Measurements from ENCODE around the gene USP20.
"Not testable (repeated sequence)": the region's sequence is repeated elsewhere in the genome, so short reads cannot be mapped to it uniquely, and the experiment has no call there.

USP20 gene

DNA sequence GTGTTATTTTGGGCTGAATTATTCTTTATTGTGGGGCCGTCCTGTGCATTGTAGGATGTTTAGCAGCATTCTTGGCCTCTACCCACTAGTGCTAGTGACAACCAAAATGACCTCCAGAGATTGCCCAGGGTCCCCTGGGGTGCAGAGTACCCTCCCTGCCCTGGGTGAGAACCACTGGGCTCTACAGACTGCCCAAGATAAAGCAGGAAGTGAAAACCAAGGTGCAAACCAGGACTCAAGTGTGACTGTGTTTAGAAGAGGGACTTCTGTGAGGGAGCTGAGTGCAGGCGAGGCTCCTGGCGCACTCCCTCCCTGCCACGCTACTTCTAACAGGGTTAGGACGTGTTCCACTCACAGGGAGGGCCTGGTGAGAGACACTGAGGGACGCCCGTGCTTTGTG is 41.6 kb downstream of the USP20 start:
- no peak for DNase-seq

DNA sequence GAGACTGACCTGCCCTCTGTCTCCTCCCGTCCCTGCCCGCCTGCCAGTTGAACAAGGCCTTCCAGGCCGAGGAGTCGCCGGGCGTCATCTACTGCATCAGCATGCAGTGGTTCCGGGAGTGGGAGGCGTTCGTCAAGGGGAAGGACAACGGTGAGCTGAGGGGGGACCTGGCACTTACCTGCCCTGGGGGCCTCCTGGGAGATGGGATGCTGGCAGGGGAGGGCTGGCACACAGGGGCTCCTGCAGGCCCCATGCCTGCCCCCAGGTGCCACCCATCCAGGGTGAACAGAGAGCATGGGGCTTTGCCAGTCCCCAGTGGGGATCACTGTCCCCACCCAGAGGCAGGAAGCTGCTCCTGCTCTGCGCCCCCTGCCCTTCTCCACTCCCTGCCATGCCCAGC is 43.0 kb downstream of the USP20 start:
- no peak for DNase-seq

DNA sequence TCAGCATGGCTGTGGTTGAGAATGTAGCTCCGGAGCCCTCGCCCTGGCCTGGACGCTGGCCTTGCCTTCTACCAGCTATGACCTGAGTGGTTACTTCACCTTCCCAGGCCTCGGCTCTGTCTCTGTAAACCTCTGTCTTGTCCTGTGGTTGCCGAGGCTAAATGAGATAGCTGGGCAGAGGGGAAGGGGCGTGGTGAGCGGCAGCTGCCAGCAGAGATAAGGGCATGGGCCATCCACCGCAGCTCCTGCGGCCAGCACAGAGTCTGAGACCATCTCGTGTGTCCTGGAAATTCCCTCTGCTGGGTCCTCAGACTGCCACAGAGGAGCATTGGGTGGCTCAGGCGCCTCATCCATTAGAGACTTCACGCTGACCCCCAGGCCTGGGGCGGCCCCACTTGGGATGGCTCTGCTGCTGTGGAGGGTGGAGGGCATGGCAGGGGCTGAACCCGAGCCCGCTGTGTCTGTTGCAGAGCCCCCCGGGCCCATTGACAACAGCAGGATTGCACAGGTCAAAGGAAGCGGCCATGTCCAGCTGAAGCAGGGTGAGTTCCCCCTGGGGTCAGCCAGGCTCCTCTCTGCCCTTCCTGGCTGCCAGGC is 43.9 kb downstream of the USP20 start:
- no peak for DNase-seq

DNA sequence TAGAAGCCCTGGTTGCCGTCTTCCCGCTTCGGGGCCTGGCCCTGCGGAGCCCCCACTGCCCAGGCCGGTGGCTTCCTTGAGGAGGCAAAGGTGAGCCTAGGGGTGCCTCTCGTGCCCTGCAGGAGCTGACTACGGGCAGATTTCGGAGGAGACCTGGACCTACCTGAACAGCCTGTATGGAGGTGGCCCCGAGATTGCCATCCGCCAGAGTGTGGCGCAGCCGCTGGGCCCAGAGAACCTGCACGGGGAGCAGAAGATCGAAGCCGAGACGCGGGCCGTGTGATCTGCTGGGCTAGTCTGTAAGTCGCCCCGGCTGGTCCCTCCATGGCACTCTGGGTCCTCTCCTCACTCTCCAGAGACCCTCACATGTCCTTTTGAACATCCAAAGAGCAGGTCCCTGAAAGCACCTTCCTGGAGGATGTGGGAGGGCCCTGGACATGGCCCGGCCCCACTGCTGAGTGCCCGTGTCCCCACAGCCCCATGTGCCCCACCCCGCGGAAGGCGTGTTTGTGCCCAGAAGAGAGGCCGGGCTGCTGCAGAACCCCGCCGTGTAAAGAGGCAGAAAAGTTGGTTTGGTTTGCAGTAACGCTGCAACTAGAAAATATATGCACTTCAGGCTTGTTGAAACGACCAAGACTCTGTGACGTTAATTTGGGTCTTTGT is 44.9 kb downstream of the USP20 start:
- DNase-seq, result no peak

DNA sequence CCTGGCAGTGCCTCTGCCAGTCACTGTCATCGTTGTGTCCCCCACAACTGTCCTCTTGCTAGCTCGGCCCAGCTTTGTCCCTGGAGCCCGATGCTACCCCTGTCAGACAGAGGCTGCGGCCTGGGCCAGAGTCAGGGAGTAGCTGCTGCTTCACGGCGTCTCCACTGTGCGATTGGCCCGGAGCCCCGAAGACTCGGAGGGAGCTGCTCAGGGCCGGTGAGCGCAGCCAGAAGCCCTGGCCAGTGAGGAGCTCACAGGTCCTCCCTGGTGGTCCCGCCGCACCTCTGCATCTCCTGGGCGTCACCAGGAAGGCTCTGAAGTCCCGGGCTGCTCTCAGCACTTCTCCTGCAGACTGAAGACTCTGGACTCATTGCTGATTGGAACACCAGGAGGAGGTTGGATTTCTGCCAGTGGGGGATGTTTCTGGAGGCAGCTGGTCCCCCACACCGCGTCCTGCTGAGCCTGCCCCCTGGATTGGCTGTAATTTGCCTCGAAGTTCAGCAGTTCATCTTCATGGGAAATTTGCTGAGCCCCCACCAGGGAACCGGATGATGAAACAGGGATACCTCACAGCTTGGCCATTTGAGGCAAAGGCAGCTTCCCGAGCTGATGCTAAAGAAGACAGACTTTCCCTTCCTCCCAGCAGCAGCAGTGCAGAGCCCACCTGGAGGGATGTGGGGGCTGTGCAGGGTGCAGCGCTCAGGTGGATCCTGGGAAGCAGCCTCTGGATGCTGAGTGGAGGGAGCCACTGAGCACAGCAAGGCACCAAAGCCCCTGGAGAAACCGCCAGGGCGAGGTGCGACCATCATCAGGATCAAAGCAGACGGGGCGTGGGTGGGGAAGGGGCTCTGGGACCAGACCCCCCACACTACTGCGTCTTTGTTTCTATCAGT is 45.6 kb downstream of the USP20 start:
- DNase-seq, result no peak

DNA sequence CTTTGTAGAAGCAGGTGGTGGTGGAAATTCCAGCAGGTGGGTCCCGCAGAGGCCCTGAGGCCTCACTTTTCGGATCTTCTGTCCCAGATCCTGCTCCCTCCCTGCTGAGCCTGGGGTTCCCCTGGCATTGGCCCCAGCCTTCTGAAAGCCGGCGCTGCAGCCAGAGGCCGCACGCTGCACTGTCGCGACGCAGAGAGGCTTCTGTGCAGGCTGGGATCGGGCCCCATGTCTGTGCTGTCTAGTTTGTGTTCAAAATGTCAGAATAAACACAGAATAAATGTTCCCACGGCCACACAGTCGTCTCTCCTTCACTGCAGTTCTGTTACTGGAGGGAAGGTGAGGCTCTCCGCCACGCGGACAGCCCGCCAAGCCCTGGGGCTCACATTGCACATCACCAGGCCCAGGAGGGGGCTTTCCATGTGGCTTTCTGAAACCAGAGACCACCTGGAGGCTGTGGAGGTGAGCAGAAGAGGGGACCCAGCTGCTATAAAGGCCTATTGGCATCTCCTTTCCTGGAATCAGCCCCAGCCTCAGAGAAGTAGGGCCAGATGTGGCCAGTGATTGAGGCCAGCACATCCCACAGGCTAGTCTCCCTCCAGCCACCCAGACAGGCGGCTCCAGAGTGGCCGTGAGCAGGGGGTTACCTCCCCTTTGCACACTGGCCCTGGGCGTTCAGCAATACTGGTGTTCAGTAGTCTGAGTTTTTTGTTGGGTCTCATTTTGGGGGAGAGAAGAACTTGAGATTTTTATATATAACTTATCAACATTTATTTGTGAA is 46.5 kb downstream of the USP20 start:
- no peak for DNase-seq

DNA sequence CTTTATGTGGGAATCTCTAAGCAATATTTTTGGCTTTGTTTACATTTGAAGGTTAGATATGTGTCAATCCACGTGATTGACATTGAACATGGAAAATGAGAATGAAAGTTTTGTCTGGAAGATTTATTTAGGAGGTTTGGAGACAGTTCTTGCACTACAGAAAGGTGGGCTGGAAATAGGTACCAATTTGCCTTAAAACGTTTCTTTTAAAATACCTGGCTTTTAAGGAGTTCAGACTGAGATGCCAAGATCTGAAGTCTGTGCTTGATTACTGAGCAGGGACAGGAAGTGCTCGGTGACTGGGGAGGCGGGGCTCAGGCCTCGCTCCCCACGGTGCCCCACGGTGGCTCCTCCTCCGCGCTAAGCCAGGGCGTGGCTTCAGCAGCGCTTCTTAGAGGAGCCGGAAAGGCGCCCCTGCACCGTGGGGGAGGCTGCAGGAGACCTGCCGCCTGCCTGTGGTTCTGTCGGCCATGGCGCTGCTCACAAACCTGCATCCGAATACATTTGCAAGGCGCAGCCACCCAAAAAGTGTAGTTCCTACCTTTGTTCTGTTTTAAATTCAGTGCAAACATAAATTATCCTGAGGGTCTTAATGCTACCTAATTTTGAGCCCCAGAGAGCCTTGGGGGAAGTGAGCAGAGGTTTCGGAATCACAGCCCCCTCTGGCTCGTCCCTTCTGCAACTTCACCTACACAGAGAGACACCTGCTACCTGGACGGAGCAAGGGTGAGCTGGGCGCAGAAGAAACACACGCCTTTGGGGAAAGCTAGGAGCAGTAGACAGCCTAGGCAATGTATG is 49.2 kb downstream of the USP20 start:
- DNase-seq, result peak; percentile 95

DNA sequence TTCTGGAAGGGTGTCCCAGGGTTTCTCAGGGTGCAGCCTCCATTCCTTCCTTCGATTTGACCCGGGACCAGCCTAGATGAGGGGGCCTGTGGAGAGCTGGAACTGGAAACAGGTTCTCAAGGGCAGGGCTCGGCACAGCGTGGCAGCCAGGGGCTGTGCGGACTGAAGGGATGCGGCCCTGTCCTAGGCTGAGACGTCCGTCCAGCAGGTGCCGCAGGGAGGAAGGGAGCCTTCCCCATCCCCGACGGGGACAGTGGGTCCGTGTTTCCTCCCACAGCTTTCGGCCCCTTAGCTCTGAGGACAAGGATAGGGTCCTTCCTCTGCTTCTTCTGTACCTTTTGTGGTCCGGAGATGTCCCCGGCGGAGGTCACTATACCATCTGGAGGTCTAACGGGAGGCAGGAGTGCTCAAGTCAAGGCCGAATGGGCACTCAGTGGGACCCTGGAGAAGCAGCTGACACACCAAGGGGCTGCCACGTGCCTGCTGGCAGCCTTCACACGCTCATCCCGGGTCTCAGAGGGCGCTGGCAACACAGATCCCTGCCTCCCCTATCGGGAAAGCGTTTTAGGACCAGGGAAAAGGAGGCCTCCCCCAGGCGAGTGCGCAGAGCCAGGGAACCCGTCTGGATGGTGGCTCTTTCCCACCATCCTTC is 49.9 kb downstream of the USP20 start:
- peak; percentile 87 for DNase-seq

DNA sequence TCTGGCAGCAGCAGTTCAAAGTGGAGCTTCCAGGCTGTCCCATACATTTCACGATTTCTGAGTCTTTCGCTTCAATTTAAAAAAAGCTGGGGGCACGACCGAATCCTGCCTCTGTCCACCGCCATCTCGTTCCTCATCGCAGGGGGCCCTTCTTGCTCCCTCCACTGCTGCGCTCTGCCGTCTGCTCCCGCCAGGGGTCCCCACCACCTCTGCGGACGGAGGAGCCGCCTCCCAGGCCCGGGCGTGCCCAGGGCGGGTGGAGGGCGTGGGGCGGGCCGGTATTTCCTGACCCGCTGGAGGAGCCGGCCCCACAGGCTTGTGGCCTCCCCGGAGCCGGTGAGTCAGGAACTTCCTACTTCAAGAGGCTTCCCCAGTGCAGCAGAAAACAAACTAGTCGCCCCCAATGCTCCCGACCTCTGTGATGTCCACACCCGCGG is 50.4 kb downstream of the USP20 start:
- peak; percentile 93 for DNase-seq

DNA sequence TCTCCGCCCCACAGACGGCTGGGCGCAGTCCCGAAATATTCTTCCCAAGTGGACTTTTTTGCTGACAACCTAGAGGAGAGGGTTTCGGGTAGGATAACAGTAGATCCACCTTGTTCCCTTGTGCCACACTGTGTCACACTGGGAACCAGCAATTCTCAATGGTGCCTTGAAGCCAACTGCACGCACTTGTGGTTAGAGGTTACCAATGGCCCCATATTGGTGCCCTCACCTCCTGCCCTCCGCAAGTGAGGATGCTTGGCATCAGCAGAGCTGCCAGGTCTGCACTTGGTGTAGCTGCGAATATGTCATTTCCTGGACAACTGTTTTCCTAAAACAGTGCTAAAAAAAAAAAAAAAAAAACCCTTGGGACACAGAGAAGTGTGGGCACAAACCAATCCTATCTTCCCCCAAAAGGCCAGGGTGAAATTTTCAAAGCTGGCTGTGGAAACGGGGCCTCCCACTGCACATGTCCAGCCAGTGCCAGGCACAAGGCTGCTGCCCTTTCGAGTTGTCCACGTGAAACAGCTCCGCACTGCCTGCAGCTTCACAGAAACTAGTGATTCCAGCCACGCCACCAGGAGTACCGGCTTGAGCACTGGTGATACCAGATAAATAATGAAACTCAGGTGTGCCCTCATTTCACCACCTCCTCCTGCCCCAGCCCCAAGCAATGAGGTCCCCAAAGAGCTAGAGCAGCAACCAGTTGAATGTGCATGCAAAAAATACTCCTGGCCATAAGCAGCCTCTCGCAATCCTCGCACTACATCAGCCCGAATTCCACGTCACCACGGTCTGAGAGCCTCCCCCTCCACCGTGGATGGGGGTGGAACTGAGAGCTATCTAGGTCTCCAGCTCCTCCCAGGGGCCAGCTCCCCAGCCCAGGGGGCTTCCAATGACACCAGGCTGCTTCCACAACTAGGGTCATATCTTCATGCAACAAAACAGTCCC is 51.2 kb downstream of the USP20 start:
- no peak for DNase-seq

DNA sequence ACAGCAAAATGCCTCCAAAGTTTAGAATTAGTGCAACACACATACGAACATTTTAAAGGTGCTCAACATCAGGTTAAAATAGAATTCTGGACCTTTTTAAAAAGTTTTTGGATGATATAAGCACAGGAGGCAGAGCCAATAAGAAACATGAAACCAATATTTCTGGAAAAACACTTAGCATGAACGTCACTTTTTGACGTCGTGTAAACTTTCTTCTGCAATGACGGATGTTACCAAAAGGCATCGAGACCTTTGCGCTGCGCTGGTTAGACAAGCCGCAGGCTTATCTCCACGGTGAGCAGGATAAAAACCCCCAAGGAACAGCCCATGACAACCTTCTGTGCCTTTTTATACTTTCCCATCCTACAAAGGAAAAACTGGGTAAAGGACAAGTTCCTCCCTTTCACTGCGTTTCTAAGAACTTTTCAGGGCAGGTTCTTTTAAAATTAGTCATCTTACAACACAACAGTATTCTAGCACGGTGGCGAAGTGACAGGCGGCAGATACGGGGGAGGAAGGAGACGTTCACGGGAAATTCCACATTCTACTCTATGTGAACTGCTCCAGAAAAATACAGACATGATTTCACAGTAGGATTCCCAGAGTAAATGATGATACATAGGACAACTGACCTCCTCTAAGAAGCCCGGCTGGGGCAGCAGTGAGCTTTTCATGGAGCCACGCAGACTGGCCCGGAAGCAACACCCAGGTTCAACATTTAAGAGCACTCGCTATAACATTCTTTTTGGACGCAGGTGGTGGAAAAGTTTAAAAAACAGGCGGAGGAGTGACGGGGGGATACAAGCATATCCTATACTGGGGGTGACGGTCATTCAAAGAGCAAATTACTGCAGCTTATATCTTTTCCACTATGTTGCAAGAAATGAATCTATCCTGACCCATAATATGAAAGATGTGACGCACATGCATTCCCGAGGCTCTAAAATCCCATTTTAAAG is 52.4 kb downstream of the USP20 start:
- peak; percentile 71 for DNase-seq

DNA sequence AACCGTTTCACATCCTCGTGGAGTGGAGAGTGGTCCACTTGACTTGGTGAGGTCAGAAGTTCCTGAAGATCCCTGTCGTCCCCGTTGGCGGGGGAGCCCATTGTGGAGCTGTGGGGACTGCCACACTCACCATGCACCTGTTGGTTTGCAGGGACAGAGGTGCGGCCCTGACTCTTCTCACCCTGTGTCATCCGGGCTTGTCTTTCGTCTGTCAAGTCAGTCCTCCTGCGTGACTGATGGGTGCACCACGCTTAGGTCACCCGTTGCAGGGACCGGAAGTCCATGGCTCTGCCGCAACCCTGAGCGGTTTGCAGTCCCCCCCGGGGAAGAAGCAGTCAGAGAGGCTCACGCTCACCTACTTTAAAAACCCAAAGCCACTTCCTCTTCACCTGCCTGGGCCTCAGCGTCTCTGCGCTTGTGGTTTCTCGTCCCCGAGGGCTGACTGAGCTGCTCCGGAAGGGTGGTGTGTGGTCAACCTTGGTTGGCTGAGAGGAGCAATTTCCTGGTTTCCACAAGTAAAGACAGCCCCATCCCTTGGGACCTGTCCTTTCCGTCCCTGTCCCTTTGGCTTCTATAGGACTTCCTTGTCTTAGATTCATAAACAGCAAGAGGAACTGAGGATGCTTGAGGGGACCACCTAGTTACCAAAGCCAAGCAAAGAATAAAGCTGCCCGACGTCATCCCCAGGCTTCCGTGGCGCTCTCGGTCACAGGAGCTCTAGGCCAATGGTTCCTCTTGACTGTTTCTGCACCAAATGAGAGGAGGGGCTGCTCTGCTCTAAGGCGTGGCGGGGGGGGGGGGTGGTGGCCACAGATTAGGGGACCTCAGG is 53.2 kb downstream of the USP20 start:
- peak; percentile 89 for DNase-seq

DNA sequence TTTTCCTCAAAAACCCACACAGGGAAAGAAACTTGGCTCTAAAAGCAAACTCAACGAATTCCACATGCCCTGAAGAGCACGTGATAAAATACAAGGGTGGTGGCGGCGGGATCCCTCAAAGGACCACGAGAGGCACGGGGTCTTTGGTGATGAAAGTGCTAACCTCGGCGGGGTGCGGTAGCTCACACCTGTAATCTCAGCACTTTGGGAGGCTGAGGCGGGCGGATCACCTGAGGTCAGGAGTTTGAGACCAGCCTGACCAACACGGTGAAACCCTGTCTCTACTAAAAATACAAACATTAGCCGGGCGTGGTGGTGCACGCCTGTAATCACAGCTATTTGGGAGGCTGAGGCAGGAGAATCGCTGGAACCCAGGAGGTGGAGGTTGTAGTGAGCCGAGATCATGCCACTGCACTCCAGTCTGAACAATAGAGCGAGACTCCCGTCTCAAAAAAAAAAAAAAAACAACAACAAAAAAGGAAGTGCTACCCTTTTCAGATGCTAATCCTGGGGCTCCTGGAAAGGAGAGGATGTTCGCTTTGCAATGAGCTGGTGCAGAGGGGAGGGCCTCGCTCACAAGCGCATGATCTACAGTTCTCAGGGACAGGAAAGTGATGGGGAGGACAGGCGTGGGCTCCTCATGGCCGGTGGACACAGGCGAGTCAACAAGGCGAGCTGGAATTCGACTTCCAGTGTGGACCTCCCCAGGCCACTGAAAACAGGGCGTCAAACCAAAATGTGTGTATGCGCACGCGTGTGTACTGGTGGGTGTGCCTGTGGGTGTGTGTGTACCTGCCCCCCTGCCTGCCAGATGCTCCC is 54.1 kb downstream of the USP20 start:
- DNase-seq, result no peak

DNA sequence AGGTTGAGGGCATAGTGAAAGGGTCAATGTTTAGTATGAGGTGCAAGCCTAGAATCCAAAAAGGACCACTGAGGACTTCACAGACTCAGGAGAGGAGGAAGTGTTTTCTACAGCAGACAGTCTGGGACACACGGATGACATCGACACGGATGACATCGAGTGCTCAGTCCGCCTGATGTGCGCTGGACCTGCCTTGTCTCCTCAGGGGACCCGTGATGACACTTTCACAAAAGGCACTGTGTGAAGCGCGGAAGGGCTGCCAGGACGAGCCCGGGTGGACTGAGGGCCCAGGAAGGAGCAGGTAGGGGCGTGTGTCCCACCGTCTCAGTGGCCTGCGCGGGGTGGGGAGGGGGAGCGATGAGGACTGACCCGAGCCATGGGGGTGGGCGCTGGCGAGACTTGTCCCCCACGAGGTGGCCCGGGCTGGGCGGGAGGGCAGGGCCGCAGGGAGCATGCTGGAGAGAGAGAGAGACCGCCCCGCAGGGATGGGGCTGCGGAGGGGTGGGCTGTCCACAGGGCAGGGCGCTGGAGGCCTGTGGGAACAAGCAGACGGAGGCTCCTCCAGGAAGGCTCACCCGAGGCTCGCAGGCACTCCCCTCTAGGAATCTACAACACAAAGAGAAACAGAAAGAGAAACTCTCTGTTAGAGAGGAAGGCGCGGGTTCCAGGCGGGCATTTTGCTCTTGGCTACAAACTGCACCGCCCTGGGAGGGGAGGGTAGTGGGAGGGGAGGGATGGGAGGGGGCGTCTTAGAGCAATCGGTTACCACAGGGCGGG is 54.9 kb downstream of the USP20 start:
- DNase-seq, result no peak

DNA sequence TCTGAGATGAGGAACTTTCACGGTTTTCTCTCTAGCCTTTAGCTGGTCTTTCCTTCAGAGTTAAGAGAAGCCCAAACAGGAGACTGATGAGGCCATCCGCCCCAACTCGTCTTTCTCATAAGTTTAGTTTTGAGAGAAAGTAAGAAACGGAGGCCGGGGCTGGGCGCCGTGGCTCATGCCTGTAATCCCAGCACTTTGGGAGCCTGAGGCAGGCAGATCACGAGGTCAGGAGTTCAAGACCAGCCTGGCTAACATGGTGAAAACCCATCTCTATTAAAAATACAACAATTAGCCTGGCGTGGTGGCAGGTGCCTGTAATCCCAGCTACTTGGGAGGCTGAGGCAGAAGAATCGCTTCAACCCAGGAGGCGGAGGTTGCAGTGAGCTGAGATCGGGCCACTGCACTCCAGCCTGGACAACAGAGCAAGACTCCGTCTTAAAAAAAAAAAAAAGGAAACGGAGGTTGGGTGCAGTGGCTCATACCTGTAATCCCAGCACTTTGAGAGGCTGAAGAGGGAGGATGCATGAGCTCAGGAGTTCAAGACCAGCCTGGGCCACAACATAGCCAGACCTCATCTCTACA is 55.6 kb downstream of the USP20 start:
- not testable (repeated sequence) for DNase-seq

DNA sequence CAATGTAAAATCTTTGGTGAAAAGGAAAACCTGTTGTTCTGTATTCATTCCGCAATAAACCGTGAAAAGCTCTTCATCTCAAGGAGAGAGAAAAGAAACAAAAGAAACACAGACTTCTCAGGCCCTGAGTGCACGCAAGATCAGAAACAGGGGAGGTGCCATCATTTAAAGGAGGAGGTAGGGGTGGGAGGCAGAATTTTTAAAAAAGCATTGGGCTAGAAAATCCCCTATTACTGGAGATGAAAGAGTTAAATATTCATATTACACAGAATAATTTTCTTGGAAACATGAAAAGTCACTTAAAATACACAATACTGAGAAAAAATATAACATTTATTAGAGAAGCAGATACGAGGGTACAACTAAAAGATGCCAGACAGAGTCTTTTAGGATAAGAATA is 56.3 kb downstream of the USP20 start:
- no peak for DNase-seq

Measured in DMS53 (cell line).